Measurements from ENCODE around the gene BRSK2. TPM values are rescaled to one million over a fixed set of nuclear protein-coding genes. Genes with fewer than 3 reads are reported as not detected.

Gene BRSK2
- total and polyA plus RNA-seq, 2 of the 4 experiments (the other 2 are of a cell fraction): 0.18 to 0.62 TPM

DNA sequence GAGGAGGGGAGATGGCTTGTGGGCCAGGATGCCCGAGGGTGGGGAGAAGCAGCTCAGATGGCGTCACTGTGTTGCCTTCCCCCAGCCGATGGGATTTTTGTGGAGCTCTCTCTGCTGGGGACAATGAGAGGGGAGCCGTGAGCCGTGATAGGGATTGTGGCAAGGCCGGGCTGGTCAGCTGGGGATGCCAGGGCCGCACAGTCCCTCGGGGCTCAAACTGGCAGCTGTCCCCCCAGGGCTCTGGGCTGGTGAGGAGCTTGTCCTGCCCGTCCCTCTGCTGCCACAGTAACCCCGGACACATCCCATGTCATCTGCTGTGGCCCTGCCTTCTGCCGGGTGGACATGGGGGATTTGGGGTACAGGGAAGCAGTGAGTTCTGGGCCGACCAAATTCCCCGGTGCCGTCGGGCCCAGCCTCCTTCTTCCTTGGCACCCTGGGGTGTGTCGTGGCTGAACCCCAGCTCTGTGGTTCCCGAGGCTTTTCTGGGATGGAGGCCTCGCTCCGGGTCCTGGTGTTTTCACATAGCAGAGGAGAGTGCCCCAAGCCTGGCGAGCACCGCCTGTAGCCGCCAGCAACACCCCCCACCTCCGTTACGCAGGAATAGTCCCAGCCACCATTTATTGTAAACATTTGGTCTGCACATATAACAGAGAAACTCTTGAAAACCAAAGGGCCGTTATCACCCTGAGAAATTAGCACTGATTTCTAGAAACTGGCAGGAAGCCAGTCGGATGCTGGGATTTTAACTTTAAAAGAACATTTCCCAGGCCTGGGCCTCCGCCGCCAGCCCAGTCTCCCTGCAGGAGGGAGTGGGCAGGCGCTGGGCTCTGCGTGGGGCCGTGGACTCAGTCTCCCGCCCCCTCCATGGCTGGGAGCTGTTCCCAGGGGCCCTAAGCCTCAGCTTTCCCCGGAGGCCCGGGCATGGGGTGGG is 9.9 kb downstream of the BRSK2 start:
- Histone ChIP-seq H2AK9ac (replicated peaks; ENCODE audit: low read depth, low read length, poor library complexity) (no peak overlapping the region), H2AFZ (replicated peaks; ENCODE audit: low read length, poor library complexity) (no peak overlapping the region), H3K56ac (ENCODE audit: extremely low read depth, insufficient read depth, low read length) (no peak overlapping the region), H3K9me1 (ENCODE audit: insufficient read depth, low read length) (no peaks in the 10 kb centered on the region), H3K4me3 (ENCODE audit: insufficient read depth, low read depth, low read length) (no peak overlapping the region), H3K79me1 (ENCODE audit: low read depth in 1 of 2, low read length in 2 of 2) (no peaks in the 10 kb centered on the region), H4K20me1 (ENCODE audit: insufficient read depth, low read length) (peaks cover 7% of the 10 kb centered on the region; the same call in 1 of the 2 replicates), H3K9ac (ENCODE audit: low read depth, low read length) (no peak overlapping the region), H2AK5ac (ENCODE audit: low read depth, low read length) (no peak overlapping the region), H2BK5ac (ENCODE audit: low read depth, low read length, poor library complexity, severe bottlenecking) (no peak overlapping the region), H4K91ac (ENCODE audit: insufficient read depth, low read depth, low read length) (no peak overlapping the region), H4K8ac (ENCODE audit: low read depth in 2 of 2, low read length in 2 of 2) (no peak overlapping the region), H3K18ac (ENCODE audit: low read depth, low read length) (no peak overlapping the region), H4K5ac (ENCODE audit: low read depth, low read length) (no peak overlapping the region), H3K14ac (replicated peaks; ENCODE audit: low read depth, low read length) (no peak overlapping the region), H3K27ac (ENCODE audit: insufficient read depth, low read length) (no peak overlapping the region), H2BK15ac (ENCODE audit: low read depth, low read length) (no peak overlapping the region), H3K4me2 (ENCODE audit: low read depth, low read length) (no peak overlapping the region), H3K23ac (ENCODE audit: low read depth, low read length) (no peak overlapping the region), H3K27me3 (ENCODE audit: control insufficient read depth, insufficient read depth, low read length) (peaks cover 9% of the 10 kb centered on the region; the same call in 1 of the 2 replicates), H3K4ac (ENCODE audit: low read depth, low read length) (no peak overlapping the region), H3K4me1 (ENCODE audit: control insufficient read depth, insufficient read depth, low read length) (no peaks in the 10 kb centered on the region), H3K36me3 (ENCODE audit: control insufficient read depth, insufficient read depth, low read length) (no peaks in the 10 kb centered on the region), H2BK20ac (ENCODE audit: low read depth, low read length) (no peak overlapping the region), H2BK120ac (ENCODE audit: low read depth, low read length) (no peak overlapping the region), H3K9me3 (ENCODE audit: control insufficient read depth, insufficient read depth, low read length) (no peaks in the 10 kb centered on the region)
- BruUV-seq (replicated peaks): no TSS peak
- ChIA-PET POLR2A (ENCODE audit: unreplicated experiment) (no interaction called here), CTCF (no interaction called here)
- TF ChIP-seq POLR2A (IDR thresholded peaks at IDR 0.05; ENCODE audit: low read depth, low read length): no peak
- TF ChIP-seq RAD21 (IDR thresholded peaks at IDR 0.05; ENCODE audit: low read length): no peak
- TF ChIP-seq BHLHE40 (IDR thresholded peaks at IDR 0.05; ENCODE audit: low read depth, low read length): no peak
- dilution Hi-C loops (cut with HindIII; ENCODE audit: low sequenced_read_pairs, unreplicated experiment): no loop called here
- DNase-seq (no peak), ATAC-seq (ENCODE audit: low read depth) (no peak)
- intact Hi-C loops (cut with micrococcal nuclease): no loop called here
- in situ Hi-C loops (cut with MboI; ENCODE audit: low sequenced_read_pairs): no loop called here
- 42% methylated on average over 5 of the region's 34 CpGs; no CpG with 5 or more reads in 1 of the 2 experiments for WGBS, 2 experiments (ENCODE audit: extremely low coverage in 2 of 2, insufficient read length in 1 of 2)

Measured in IMR-90 (cell line).